GM20000 (cell line): ENCODE results near the gene TYMS.
"Not testable (repeated sequence)": the region's sequence is repeated elsewhere in the genome, so short reads cannot be mapped to it uniquely, and the experiment has no call there.

Experiments
- DNase-seq: peaks from one replicate; pipeline ENCODE4 v3.0.0; 2012; ENCODE audit warnings: low spot score
- CTCF ChIP-seq: IDR thresholded peaks from 2 replicates; pipeline ENCODE4 v1.5.1; 2012; ENCODE audit warnings: mild to moderate bottlenecking, control low read depth; ENCODE audit errors: extremely low read depth, missing control alignments

Gene TYMS

GRCh38 chr18:677145-677544 is 19.7 kb downstream of the TYMS start:
- no peak for TF ChIP-seq CTCF
- DNase-seq = no peak

GRCh38 chr18:677951-678381 is 20.5 kb downstream of the TYMS start:
- no peak for TF ChIP-seq CTCF
- no peak for DNase-seq

- no peak for DNase-seq
Observed at GRCh38 chr18:678482-679182, 21.2 kb downstream of the TYMS start.

GRCh38 chr18:679516-679915 is 22.1 kb downstream of the TYMS start:
- no peak for DNase-seq
- TF ChIP-seq CTCF = no peak

More at GRCh38 chr18:678482-679182, 21.2 kb downstream of the TYMS start:
- TF ChIP-seq CTCF = no peak

- DNase-seq = no peak
- TF ChIP-seq CTCF = no peak
Observed at GRCh38 chr18:680392-680791, 22.9 kb downstream of the TYMS start.

- TF ChIP-seq CTCF = no peak
- DNase-seq = no peak
Observed at GRCh38 chr18:681985-682384, 24.5 kb downstream of the TYMS start.

- not testable (repeated sequence) for DNase-seq
Observed at GRCh38 chr18:682416-682815, 25.0 kb downstream of the TYMS start.

GRCh38 chr18:682833-683232 is 25.4 kb downstream of the TYMS start:
- no peak for TF ChIP-seq CTCF
- DNase-seq = no peak
